Ovary (tissue), 3 donors: ENCODE data around the gene THAP4.

Experiments used
- EP300 ChIP-seq: sonication (generic); formaldehyde crosslinking; IDR thresholded peaks from one replicate; pipeline ENCODE4 v1.6.1; 2017; ENCODE audit warnings: antibody characterized with exemption
- POLR2A ChIP-seq: fragments of 450-650 bp; IDR thresholded peaks from one replicate; pipeline ENCODE4 v1.6.1; 2017; ENCODE audit warnings: antibody characterized with exemption, mild to moderate bottlenecking, moderate library complexity
- TF ChIP-seq, protein P1 (sequence below), 3 donors: fragments of 450-650 bp in 2 of 3; fragments of 200-600 bp in 1 of 3; IDR thresholded peaks; one replicate each; pipeline versions ENCODE4 v1.5.1 to v1.8.0; 2016 to 2022; ENCODE audit warnings: antibody characterized with exemption in 3 of 3, mild to moderate bottlenecking in 1 of 3
- donor health status: DM: no; HTN: no; CAD: no.

DNA sequence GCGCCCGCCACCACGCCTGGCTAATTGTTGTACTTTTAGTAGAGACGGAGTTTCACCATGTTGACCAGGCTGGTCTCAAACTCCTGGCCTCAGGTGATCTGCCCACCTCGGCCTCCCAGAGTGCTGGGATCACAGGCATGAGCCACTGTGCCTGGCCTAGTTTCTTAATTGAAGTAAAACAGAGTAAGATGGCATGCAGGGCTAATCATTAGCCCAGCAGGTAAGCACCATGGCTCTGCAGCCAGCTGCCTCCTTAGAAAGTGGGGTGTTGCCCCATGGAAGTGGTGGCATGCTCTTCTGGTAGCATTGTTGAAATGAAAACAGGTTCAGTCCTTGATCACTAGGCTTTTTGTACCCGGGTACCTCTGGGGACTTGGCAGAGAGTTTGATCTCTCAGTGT lies 13.0 kb upstream of the THAP4 start:
- TF ChIP-seq, protein P1, sequence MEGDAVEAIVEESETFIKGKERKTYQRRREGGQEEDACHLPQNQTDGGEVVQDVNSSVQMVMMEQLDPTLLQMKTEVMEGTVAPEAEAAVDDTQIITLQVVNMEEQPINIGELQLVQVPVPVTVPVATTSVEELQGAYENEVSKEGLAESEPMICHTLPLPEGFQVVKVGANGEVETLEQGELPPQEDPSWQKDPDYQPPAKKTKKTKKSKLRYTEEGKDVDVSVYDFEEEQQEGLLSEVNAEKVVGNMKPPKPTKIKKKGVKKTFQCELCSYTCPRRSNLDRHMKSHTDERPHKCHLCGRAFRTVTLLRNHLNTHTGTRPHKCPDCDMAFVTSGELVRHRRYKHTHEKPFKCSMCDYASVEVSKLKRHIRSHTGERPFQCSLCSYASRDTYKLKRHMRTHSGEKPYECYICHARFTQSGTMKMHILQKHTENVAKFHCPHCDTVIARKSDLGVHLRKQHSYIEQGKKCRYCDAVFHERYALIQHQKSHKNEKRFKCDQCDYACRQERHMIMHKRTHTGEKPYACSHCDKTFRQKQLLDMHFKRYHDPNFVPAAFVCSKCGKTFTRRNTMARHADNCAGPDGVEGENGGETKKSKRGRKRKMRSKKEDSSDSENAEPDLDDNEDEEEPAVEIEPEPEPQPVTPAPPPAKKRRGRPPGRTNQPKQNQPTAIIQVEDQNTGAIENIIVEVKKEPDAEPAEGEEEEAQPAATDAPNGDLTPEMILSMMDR (IDR thresholded peaks at IDR 0.05) = no peak
- TF ChIP-seq POLR2A = no peak
- TF ChIP-seq EP300 = no peak
